H9 (cell line): ENCODE data around the gene ADAMTS18. TPM values are rescaled to one million over a fixed set of nuclear protein-coding genes. Genes with fewer than 3 reads are reported as not detected.
A peak's percentile ranks its signal among the peaks of the same experiment; 100 is the strongest.

Experiments used
- DNase-seq: peaks from one replicate; pipeline ENCODE4 v3.0.0-alpha.2; 2017
- H2AFZ ChIP-seq: one replicate; pipeline ENCODE4 v1.6.1; 2013; ENCODE audit warnings: mild to moderate bottlenecking, low read length, control low read depth, moderate library complexity
- H2AK5ac ChIP-seq: 2 replicates; pipeline ENCODE4 v1.6.1; 2013; ENCODE audit warnings: low read length, control low read depth, mixed read lengths; ENCODE audit not compliant: insufficient read length
- H2BK120ac ChIP-seq: one replicate; pipeline ENCODE4 v1.6.1; 2013; ENCODE audit warnings: low read depth, mild to moderate bottlenecking, low read length, control low read depth, inconsistent platforms; ENCODE audit not compliant: poor library complexity, severe bottlenecking
- H2BK12ac ChIP-seq: 2 replicates; pipeline ENCODE4 v1.6.1; 2013; ENCODE audit warnings: low read length, control low read depth, mixed read lengths, low read depth; ENCODE audit not compliant: insufficient read length
- H2BK15ac ChIP-seq: 2 replicates; pipeline ENCODE4 v1.6.1; 2013; ENCODE audit warnings: low read depth, low read length, control low read depth
- H2BK20ac ChIP-seq: one replicate; pipeline ENCODE4 v1.6.1; 2013; ENCODE audit warnings: low read depth, mild to moderate bottlenecking, low read length, control low read depth, inconsistent platforms; ENCODE audit not compliant: poor library complexity, severe bottlenecking
- H2BK5ac ChIP-seq: 2 replicates; pipeline ENCODE4 v1.6.1; 2013; ENCODE audit warnings: low read length, control low read depth, mixed read lengths; ENCODE audit not compliant: insufficient read length
- H3K14ac ChIP-seq: 2 replicates; pipeline ENCODE4 v1.6.1; 2013; ENCODE audit warnings: low read length, control low read depth; ENCODE audit not compliant: insufficient read depth
- H3K18ac ChIP-seq: 2 replicates; pipeline ENCODE4 v1.6.1; 2013; ENCODE audit warnings: low read depth, mild to moderate bottlenecking, mixed read lengths, low read length, control low read depth; ENCODE audit not compliant: insufficient read length
- H3K23ac ChIP-seq: 2 replicates; pipeline ENCODE4 v1.6.1; 2013; ENCODE audit warnings: low read length, control low read depth, mixed read lengths, low read depth; ENCODE audit not compliant: insufficient read length
- H3K23me2 ChIP-seq: 2 replicates; pipeline ENCODE4 v1.6.1; 2013; ENCODE audit warnings: low read depth, mild to moderate bottlenecking, mixed read lengths, low read length, control low read depth; ENCODE audit not compliant: insufficient read length, poor library complexity, severe bottlenecking
- H3K27ac ChIP-seq: 2 replicates; pipeline ENCODE4 v1.5.1; 2013; ENCODE audit warnings: low read length, control low read depth, mixed read lengths, low read depth; ENCODE audit not compliant: insufficient read length
- H3K27me3 ChIP-seq: 2 replicates; pipeline ENCODE4 v1.6.1; 2013; ENCODE audit warnings: low read length, control low read depth, inconsistent platforms; ENCODE audit not compliant: insufficient read depth
- H3K4ac ChIP-seq: 2 replicates; pipeline ENCODE4 v1.6.1; 2013; ENCODE audit warnings: low read depth, mild to moderate bottlenecking, control low read depth, inconsistent platforms, low read length, moderate library complexity
- H3K4me1 ChIP-seq: 2 replicates; pipeline ENCODE4 v1.6.1; 2013; ENCODE audit warnings: low read length, control low read depth, inconsistent platforms; ENCODE audit not compliant: insufficient read depth
- H3K4me2 ChIP-seq: 2 replicates; pipeline ENCODE4 v1.6.1; 2013; ENCODE audit warnings: low read length, control low read depth, mixed read lengths; ENCODE audit not compliant: insufficient read length, insufficient read depth
- H3K56ac ChIP-seq: 2 replicates; pipeline ENCODE4 v1.6.1; 2013; ENCODE audit warnings: low read depth, mild to moderate bottlenecking, mixed read lengths, low read length, control low read depth; ENCODE audit not compliant: insufficient read length
- H3K79me1 ChIP-seq: 2 replicates; pipeline ENCODE4 v1.6.1; 2013; ENCODE audit warnings: low read depth, mild to moderate bottlenecking, moderate library complexity, low read length, control low read depth, inconsistent platforms; ENCODE audit not compliant: insufficient read depth, poor library complexity, severe bottlenecking
- H3K79me2 ChIP-seq: 2 replicates; pipeline ENCODE4 v1.6.1; 2013; ENCODE audit warnings: low read length, control low read depth, inconsistent platforms; ENCODE audit not compliant: insufficient read depth
- H3K9ac ChIP-seq: 2 replicates; pipeline ENCODE4 v1.6.1; 2013; ENCODE audit warnings: low read length, control low read depth, mixed read lengths; ENCODE audit not compliant: insufficient read length; ENCODE audit errors: extremely low read depth
- H3K9me3 ChIP-seq: one replicate; pipeline ENCODE4 v1.6.1; 2013; ENCODE audit warnings: low read depth, low read length, inconsistent platforms; ENCODE audit not compliant: control insufficient read depth
- H3T11ph ChIP-seq: one replicate; pipeline ENCODE4 v1.6.1; 2013; ENCODE audit warnings: mild to moderate bottlenecking, low read length, control low read depth, inconsistent platforms
- H4K20me1 ChIP-seq: one replicate; pipeline ENCODE4 v1.6.1; 2013; ENCODE audit not compliant: control insufficient read depth, insufficient read length, insufficient read depth
- H4K5ac ChIP-seq: 2 replicates; pipeline ENCODE4 v1.6.1; 2013; ENCODE audit warnings: low read depth, mild to moderate bottlenecking, mixed read lengths, low read length, control low read depth; ENCODE audit not compliant: insufficient read length
- H4K8ac ChIP-seq: replicated peaks from 2 replicates; pipeline ENCODE4 v1.6.1; 2013; ENCODE audit warnings: low read length, control low read depth, mixed read lengths, low read depth; ENCODE audit not compliant: insufficient read length
- H4K91ac ChIP-seq: 2 replicates; pipeline ENCODE4 v1.6.1; 2013; ENCODE audit warnings: low read depth, mild to moderate bottlenecking, moderate library complexity, mixed read lengths, low read length, control low read depth; ENCODE audit not compliant: insufficient read length
- H3K27ac Mint-ChIP-seq, 3 experiments: 2 replicates in 2 of 3; 3 replicates in 1 of 3; pipeline ENCODE4 v1.8.0; 2020 to 2021; ENCODE audit warnings: mixed read lengths in 3 of 3, mild to moderate bottlenecking in 1 of 3, moderate library complexity in 1 of 3
- H3K27me3 Mint-ChIP-seq: 2 replicates; pipeline ENCODE4 v1.8.0; 2021; ENCODE audit warnings: low read depth, mild to moderate bottlenecking, moderate library complexity, mixed read lengths
- H3K36me3 Mint-ChIP-seq, 3 experiments: 2 replicates in 2 of 3; 3 replicates in 1 of 3; pipeline ENCODE4 v1.8.0; 2020 to 2021; ENCODE audit warnings: low read depth in 3 of 3, mixed read lengths in 3 of 3; ENCODE audit not compliant: insufficient read depth in 1 of 3
- H3K4me1 Mint-ChIP-seq, 2 experiments: 2 replicates each; pipeline ENCODE4 v1.8.0; 2020; ENCODE audit warnings: mixed read lengths in 2 of 2
- H3K4me3 Mint-ChIP-seq, 2 experiments: 2 replicates in 1 of 2; 3 replicates in 1 of 2; pipeline ENCODE4 v1.8.0; 2020 to 2021; ENCODE audit warnings: mild to moderate bottlenecking in 2 of 2, mixed read lengths in 2 of 2, moderate library complexity in 1 of 2
- H3K9me3 Mint-ChIP-seq, 2 experiments: 2 replicates in 1 of 2; 3 replicates in 1 of 2; pipeline ENCODE4 v1.8.0; 2020; ENCODE audit warnings: mild to moderate bottlenecking in 2 of 2, mixed read lengths in 2 of 2, moderate library complexity in 1 of 2
- WGBS: extraction: QIAGEN DNeasy Blood & Tissue Kit; methylation state at CpG from one replicate; pipeline ENCODE4 v1.1.7; 2013; ENCODE audit warnings: missing lambda C conversion rate, low lambda C conversion rate, mixed read lengths; ENCODE audit not compliant: insufficient read length; ENCODE audit errors: extremely low coverage; 5-methylcytosine and 5-hydroxymethylcytosine counted together
- long read RNA-seq: library from polyadenylated mRNA; unstranded; transcript quantifications from one replicate; pipeline ENCODE4 v2.0.0, GENCODE V29; 2020
- total RNA-seq: library from RNA; stranded (reverse); gene quantifications from 2 replicates; pipeline ENCODE4 v1.2.1, GENCODE V29; 2021
- TF ChIP-seq, protein P1 (sequence below): fragments of 200-600 bp; sonication (generic); conservative IDR thresholded peaks from 3 replicates; pipeline ENCODE4 v1.8.0; 2021; ENCODE audit warnings: antibody characterized with exemption, mild to moderate bottlenecking

ADAMTS18 gene
- total RNA-seq: 0.07 and 0.09 TPM in 2 replicates
- long read RNA-seq: 0 reads

DNA sequence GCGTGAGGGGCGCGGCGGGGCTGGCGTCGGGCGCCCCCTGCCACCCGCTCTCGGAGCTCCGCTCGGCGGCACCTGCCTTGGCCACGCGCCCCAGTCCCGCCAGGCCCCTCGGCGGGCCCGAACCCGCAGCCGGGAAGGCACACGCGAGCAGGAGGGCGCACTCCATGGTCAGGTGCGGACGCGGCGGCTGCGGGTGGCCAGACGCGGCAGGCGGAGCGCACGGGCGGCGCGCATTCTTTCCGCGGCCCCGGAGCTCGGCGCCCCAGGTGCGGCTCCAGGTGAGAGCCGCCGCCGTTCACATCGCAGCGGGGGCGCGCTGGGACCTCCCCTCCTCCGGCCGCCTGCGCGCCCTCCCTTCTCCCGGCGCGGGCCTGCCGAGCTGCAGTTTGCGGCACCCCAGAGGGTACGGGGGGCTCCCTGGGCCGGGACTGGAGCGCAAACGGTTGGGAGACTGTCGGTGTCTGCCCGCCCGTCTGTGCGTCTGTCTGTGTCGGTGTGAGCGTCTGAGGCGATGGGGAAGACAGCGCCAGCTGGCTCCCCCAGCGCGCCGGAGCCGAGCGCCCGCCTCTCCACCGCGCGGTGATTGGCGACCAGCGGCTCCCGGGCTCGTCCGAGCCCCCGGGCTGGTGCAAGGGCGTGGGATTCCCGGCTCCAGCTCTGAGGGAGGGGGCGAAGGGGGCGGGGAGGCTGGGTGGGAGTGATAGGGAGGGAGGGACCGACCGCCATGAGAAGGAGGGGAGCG is at the start of gene ADAMTS18:
Gene ADAMTS18 (minus strand): TSS at position 505 of the 742 bp plus-strand sequence. CDS start 339 bp downstream, at position 166.
- H3K27me3 ChIP-seq: peaks cover 16% of the 10 kb centered on the region; the same call in 1 of the 2 replicates
- H3K9me3 Mint-ChIP-seq: no peaks in the 10 kb centered on the region
- peaks cover 77% of the 10 kb centered on the region for H3K27me3 Mint-ChIP-seq
- no peak within 1 kb of the TSS for H2AFZ ChIP-seq
- H3K4me2 ChIP-seq: peak within 1 kb of the TSS; percentile 70
- H3T11ph ChIP-seq: no peak within 1 kb of the TSS
- H3K4me1 Mint-ChIP-seq: peaks cover 14 to 15% of the 10 kb centered on the region in 2 experiments
- no peak within 1 kb of the TSS for H4K91ac ChIP-seq
- H3K36me3 Mint-ChIP-seq: no peaks in the 10 kb centered on the region
- TF ChIP-seq, protein P1, sequence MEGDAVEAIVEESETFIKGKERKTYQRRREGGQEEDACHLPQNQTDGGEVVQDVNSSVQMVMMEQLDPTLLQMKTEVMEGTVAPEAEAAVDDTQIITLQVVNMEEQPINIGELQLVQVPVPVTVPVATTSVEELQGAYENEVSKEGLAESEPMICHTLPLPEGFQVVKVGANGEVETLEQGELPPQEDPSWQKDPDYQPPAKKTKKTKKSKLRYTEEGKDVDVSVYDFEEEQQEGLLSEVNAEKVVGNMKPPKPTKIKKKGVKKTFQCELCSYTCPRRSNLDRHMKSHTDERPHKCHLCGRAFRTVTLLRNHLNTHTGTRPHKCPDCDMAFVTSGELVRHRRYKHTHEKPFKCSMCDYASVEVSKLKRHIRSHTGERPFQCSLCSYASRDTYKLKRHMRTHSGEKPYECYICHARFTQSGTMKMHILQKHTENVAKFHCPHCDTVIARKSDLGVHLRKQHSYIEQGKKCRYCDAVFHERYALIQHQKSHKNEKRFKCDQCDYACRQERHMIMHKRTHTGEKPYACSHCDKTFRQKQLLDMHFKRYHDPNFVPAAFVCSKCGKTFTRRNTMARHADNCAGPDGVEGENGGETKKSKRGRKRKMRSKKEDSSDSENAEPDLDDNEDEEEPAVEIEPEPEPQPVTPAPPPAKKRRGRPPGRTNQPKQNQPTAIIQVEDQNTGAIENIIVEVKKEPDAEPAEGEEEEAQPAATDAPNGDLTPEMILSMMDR: peak; percentile 50
- no peak within 1 kb of the TSS for H3K27ac ChIP-seq
- 0 out of 2 replicates have a peak, but pooled peaks cover 5% of the 10 kb centered on the region for H3K4me1 ChIP-seq
- H3K18ac ChIP-seq: no peak within 1 kb of the TSS
- H3K4ac ChIP-seq: no peak within 1 kb of the TSS
- no peak within 1 kb of the TSS for H2BK20ac ChIP-seq
- H4K8ac ChIP-seq: no peak within 1 kb of the TSS
- no peak within 1 kb of the TSS for H2BK5ac ChIP-seq
- H2BK120ac ChIP-seq: no peak within 1 kb of the TSS
- no peaks in the 10 kb centered on the region for H4K20me1 ChIP-seq
- H3K4me3 Mint-ChIP-seq: peak within 1 kb of the TSS; percentile 61 to 82
- WGBS: no CpG with 5 or more reads among the region's 92 CpGs
- no peak within 1 kb of the TSS for H3K9ac ChIP-seq
- no peak within 1 kb of the TSS for H3K14ac ChIP-seq
- H4K5ac ChIP-seq: no peak within 1 kb of the TSS
- peaks cover 10% of the 10 kb centered on the region for H3K23me2 ChIP-seq
- no peaks in the 10 kb centered on the region for H3K79me2 ChIP-seq
- H2BK12ac ChIP-seq: no peak within 1 kb of the TSS
- H2AK5ac ChIP-seq: no peak within 1 kb of the TSS
- no peak within 1 kb of the TSS for H2BK15ac ChIP-seq
- H3K79me1 ChIP-seq: no peaks in the 10 kb centered on the region
- no peak within 1 kb of the TSS for H3K27ac Mint-ChIP-seq
- DNase-seq: peak; percentile 66
- H3K56ac ChIP-seq: no peak within 1 kb of the TSS
- no peak within 1 kb of the TSS for H3K23ac ChIP-seq
- no peaks in the 10 kb centered on the region for H3K9me3 ChIP-seq
